Daoy (cell line): ENCODE measurements around the gene GTF2F2. TPM values are rescaled to one million over a fixed set of nuclear protein-coding genes. Genes with fewer than 3 reads are reported as not detected.
"Not testable (repeated sequence)": the region's sequence is repeated elsewhere in the genome, so short reads cannot be mapped to it uniquely, and the experiment has no call there.

Experiments
- DNase-seq: peaks from one replicate; pipeline ENCODE4 v3.0.0-alpha.2; 2015; ENCODE audit warnings: low read depth
- total RNA-seq: library from RNA; depleted of rRNA; stranded (reverse); fragments of >200 nt; shearing (Covaris generic); gene quantifications from 2 replicates; pipeline ENCODE4 v1.2.3, GENCODE V29; 2014

Gene GTF2F2
- total RNA-seq, 1 experiment from 2014 or later: 45.2 TPM

DNA sequence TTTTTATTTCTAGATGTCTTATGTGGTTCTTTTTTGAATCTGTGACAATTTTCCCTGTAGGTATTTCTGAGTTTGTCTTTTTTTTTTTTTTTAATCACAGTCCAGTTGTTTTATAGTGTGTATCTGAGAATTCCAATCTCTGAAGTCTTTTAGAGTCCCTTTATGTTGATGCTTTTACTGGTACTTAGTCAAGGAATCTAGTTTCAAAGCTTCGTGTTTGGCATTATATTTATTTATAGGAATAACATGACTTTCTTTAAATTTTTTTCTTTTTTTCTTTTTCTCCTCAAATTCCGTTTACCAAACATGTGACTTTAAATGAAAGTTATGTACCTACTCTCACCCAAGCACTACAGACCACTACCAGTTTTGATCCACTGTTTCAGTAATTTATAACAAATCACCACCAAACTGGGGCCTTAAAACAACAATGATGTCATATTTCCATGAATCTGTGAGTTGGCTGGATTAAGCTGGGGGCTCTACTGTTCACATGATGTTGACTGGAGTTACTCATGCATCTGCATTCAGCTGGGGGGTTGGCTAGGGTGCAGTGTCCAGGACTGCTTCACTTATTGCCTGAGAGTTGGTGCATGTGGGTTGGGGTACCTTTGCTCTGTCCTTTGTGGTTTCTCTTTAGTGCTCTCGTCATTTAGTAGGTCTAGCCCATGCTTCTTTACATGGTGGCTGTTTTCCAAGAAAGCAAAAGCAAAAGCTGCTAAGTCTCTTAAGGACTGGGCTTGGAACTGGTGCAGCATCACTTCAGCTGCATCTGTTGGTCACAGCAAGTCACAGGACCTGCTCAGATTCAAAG lies 58.2 kb downstream of the GTF2F2 start:
- peak; percentile 88 for DNase-seq

DNA sequence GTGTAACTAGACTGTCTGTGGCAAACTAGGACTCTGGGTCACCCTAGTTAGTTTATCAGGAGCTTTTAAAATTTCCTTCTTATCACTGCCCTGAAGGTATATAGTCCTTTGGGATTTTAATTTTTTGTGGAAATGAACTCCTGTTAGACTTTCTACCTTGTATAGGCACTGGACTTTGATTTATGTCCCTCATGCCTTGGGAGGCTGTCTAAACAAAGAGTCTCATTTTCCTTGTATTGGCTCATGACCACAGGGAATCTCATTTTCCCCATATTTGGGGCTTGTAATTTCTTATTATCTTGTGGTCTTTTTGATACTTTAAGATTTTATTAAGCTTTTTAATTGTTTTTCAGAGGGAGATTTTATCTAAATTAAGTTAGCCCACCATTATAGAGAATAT lies 59.1 kb downstream of the GTF2F2 start:
- peak; percentile 74 for DNase-seq

GRCh38 chr13:45180303-45180702 lies 60.0 kb downstream of the GTF2F2 start:
- no peak for DNase-seq

GRCh38 chr13:45180713-45181601 lies 60.6 kb downstream of the GTF2F2 start:
- peak; percentile 49 for DNase-seq

GRCh38 chr13:45184693-45185092 lies 64.4 kb downstream of the GTF2F2 start:
- no peak for DNase-seq

DNA sequence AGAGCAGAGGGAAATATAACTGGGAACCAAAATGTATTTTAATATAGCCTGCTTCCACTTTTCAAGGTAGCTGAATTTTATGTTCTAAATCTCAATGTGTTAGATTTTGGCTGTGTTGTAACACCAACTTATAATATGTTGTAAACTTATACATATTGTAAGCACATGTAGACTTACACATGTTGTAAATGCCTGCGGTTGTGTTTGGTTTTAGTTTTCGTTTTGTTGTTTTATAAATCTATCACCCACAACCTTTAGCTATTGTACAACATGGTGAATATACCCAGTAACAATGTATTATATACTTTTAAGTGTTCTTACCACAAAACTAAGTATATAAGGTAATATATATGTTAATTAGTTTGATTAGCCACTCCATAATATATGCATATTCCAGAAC lies 65.0 kb downstream of the GTF2F2 start:
- DNase-seq: no peak

- not testable (repeated sequence) for DNase-seq
Observed at GRCh38 chr13:45189077-45189476, 68.8 kb downstream of the GTF2F2 start.

GRCh38 chr13:45189511-45189910 lies 69.2 kb downstream of the GTF2F2 start:
- peak; percentile 78 for DNase-seq

- DNase-seq: no peak
Observed at GRCh38 chr13:45191874-45192273, 71.6 kb downstream of the GTF2F2 start.

DNA sequence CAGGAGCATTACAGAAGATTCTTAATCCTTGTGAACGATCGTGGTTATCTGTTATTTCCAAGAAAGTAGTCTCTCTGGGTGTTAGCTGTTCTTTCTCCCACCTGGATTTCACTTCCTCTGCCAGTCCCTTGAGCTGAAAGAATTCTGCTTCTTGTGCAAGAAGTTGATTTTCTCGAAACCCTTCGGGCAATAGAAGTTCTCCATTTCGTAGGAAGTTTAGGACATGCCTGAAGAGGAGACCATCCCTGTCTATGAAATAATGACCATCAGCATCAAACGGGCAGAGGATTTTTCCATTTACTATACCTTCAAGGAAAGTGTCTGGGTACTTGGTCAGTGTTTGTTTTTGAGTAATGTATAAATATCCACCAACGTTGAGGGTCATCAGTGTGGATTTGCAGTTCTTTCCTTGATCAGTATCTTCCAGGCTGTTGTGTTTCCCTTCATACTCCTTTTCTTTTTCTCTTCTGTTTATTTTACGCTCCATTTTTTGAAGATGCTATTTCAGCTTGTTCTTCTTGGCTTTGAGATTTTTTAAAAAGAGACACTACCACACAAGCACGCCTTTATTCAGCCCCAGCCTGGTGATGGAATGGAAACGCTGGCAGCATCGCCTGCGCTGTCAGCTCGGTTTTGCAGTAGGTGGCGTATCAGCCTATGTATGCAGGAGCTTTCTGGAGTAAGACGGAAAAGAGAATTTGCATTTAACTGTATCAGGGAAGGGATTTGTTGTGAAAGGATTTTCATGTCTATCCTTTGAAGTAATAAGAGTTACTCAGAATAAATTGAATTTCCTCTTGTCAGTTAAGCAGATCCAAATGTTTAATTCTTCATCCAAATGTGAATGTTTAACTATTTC lies 74.0 kb downstream of the GTF2F2 start:
- DNase-seq: no peak

DNA sequence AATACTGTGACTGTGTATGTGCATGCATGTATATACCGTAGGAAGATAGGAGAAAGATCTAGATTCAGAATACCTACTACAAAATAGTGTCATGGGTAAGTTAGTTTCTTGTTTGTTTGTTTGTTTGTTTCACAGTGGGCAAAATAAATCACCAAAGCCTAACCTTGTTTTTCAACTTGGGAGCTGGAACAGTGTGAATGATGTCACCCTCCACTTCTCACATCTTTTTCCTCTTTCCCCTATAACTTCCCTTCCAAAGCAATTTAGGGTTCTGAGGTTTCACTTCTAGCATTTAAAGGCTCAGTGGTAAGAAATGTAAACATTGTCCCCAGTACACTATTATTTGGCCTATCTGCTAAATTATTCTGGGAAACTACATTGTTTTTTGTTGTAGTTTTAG lies 75.1 kb downstream of the GTF2F2 start:
- DNase-seq: peak; percentile 13

- no peak for DNase-seq
Observed at GRCh38 chr13:45196096-45196495, 75.8 kb downstream of the GTF2F2 start.

DNA sequence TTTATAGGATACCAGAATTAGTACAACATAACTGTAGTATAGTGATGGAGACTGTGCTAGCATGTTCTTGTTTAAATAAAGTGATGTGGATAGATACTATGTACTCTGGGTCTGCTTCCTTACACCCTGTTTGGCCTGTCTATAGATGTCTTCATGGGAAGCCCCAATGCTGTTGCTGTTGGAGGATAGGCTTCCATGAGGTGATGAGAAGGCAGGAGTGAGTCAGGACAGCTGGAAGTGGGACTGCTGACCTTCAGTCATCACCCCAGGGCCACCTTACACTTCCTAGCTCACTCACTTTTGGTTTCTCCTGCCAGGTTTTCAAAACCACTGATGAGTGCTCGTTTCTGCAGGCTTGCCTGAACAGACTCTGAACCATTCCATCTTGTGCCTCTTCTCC lies 76.3 kb downstream of the GTF2F2 start:
- peak; percentile 59 for DNase-seq

DNA sequence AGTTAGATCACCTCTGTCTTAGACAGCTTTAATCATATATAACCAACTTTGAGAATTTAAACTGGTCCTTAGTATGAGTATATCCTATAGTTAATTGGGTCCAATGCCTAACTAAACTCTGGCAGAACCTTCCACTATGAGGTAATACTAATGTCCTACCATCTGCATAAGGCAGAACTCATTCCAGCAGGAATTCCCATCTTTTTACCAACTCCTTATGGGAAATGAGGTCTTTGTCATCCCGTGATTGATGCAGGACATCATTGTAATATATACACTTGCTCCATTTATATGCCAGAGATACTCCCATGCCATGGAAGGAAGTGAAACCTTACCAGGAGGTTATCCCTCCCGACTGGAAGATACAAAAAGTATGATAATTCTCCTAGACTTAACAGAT lies 77.7 kb downstream of the GTF2F2 start:
- no peak for DNase-seq

DNA sequence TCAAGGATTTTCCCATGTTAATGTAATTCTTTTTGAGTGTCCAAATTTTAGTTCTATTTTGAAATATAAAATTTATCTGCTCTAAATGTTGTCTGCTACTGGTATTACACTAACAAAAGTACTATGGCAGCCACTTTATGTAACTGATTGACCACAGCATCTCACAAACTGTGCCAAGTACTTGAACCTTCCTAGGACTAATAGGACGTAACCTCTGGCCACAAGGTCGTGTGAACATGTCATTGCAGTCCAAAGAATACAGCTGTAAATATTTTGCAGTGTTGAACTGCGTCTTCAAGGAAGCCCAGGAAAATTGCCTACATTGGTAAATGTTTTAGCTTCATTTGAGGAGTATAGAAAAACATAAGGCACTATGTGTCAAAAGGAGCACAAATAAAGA lies 78.6 kb downstream of the GTF2F2 start:
- no peak for DNase-seq

- DNase-seq: no peak
Observed at GRCh38 chr13:45199711-45200110, 79.4 kb downstream of the GTF2F2 start.

DNA sequence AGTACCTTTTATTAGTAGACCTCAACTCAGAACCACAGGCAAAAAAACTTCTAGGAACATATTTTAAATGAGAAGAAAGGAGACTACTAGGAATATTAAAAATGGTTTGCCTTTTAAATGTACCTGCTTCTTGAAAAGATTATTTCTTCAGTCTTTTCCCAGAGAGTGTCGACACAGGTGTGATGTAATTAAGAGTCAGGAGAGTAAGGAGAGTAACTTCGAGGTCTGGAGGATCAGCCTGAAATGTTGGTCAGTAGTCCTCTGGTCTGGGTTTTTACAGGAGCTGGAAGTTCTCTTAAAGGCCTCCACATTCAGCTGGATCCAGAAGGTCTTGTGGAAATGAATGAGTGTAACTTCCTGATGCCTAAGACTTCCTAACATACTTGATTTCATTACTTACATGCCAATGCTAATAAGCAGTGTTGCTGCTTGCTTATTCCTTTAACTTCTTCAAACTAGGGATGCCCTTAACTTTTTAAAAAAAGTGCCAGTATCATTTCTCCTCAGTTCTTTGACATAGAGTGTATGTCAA lies 80.5 kb downstream of the GTF2F2 start, which contains the start of gene KCTD4:
TSS of gene KCTD4 (minus strand) at position 345 of the 532 bp plus-strand sequence. CDS start 6,478 bp downstream, outside the sequence.
- no peak for DNase-seq

GRCh38 chr13:45205124-45205523 lies 84.8 kb downstream of the GTF2F2 start:
- DNase-seq: no peak

GRCh38 chr13:45206340-45206739 lies 86.0 kb downstream of the GTF2F2 start:
- DNase-seq: peak; percentile 75

GRCh38 chr13:45207319-45207718 lies 87.0 kb downstream of the GTF2F2 start:
- no peak for DNase-seq

GRCh38 chr13:45208132-45208531 lies 87.8 kb downstream of the GTF2F2 start:
- no peak for DNase-seq
